Activated B cell treated with CpG ODN at 0.5 μM for 24 hours (primary cell): ENCODE measurements around the gene MAPK8. TPM values are rescaled to one million over a fixed set of nuclear protein-coding genes. Genes with fewer than 3 reads are reported as not detected.

Experiments used
- ATAC-seq: fragments of 200-7000 bp; cut with Tn5 transposase; one replicate; pipeline ENCODE4 v1.10.0; 2021; ENCODE audit warnings: low read depth, mild to moderate bottlenecking, moderate library complexity
- CTCF ChIA-PET: fragments of 350-600 bp; sonication (Branson Sonifier 250); formaldehyde crosslinking; loops from one replicate; lab custom pipeline; 2021; ENCODE audit warnings: antibody characterized with exemption; lab: Charles Lee
- POLR2A ChIA-PET: fragments of 350-600 bp; sonication (Branson Sonifier 250); formaldehyde crosslinking; loops from one replicate; lab custom pipeline; 2021; ENCODE audit warnings: antibody characterized with exemption; lab: Charles Lee
- DNase-seq: peaks from one replicate; pipeline ENCODE4 v3.0.0; 2022
- H3K27ac Mint-ChIP-seq: one replicate; pipeline ENCODE4 v1.8.0; 2020; ENCODE audit warnings: mixed read lengths
- H3K27me3 Mint-ChIP-seq: one replicate; pipeline ENCODE4 v1.8.0; 2021; ENCODE audit warnings: mixed read lengths
- H3K36me3 Mint-ChIP-seq: one replicate; pipeline ENCODE4 v1.8.0; 2021; ENCODE audit warnings: low read depth, mixed read lengths
- H3K4me1 Mint-ChIP-seq: one replicate; pipeline ENCODE4 v1.8.0; 2021; ENCODE audit warnings: mixed read lengths
- H3K4me3 Mint-ChIP-seq: one replicate; pipeline ENCODE4 v1.8.0; 2020; ENCODE audit warnings: mild to moderate bottlenecking, mixed read lengths
- H3K9me3 Mint-ChIP-seq: one replicate; pipeline ENCODE4 v1.8.0; 2020; ENCODE audit warnings: mixed read lengths
- CTCF ChIP-seq: fragments of 200-600 bp; IDR thresholded peaks from one replicate; pipeline ENCODE4 v1.8.0; 2022; ENCODE audit warnings: antibody characterized with exemption, mild to moderate bottlenecking
- intact Hi-C: fragments of 100-400 bp; cut with micrococcal nuclease; formaldehyde crosslinking; loops from one replicate; pipeline ENCODE4 v1.15.1; 2024
- total RNA-seq: library from RNA; stranded (reverse); gene quantifications from 2 replicates; pipeline ENCODE4 v1.2.3, GENCODE V29; 2022

Gene MAPK8
- total RNA-seq, 1 donor from 2014 or later: 25.8 TPM

DNA sequence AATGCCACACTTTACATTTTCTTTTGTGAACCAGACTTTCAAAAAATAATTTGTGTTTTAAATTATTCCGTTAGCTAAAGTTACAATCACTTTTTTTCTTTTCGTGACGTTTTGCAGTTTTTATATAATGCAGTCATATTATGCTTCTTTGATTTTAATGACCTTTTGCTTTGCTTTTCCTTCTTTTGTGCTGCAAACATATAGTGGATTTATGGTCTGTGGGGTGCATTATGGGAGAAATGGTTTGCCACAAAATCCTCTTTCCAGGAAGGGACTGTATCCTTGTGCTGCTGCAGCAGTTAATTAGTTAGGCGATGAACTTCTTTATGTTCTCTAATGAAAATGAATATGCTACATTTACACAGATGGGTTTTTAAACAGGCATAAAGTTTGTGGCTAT is 117.4 kb downstream of the MAPK8 start:
- POLR2A ChIA-PET: no interaction called here
- H3K27ac Mint-ChIP-seq: no peak overlapping the region
- CTCF ChIA-PET: no interaction called here
- ATAC-seq: no peak
- H3K36me3 Mint-ChIP-seq: peaks cover 30% of the 10 kb centered on the region
- no peaks in the 10 kb centered on the region for H3K27me3 Mint-ChIP-seq
- intact Hi-C loops: no loop called here
- DNase-seq: no peak
- TF ChIP-seq CTCF: no peak
- no peaks in the 10 kb centered on the region for H3K4me1 Mint-ChIP-seq
- H3K9me3 Mint-ChIP-seq: no peaks in the 10 kb centered on the region
- H3K4me3 Mint-ChIP-seq: no peak overlapping the region

- no peak for DNase-seq
- intact Hi-C loops: no loop called here
- ChIA-PET POLR2A (no interaction called here), CTCF (no interaction called here)
- no peak for ATAC-seq
- TF ChIP-seq CTCF: no peak
- H3K4me3 Mint-ChIP-seq: no peak overlapping the region
- H3K27ac Mint-ChIP-seq: no peak overlapping the region
- H3K9me3 Mint-ChIP-seq: no peaks in the 10 kb centered on the region
- H3K4me1 Mint-ChIP-seq: no peaks in the 10 kb centered on the region
- no peaks in the 10 kb centered on the region for H3K27me3 Mint-ChIP-seq
- peaks cover 46% of the 10 kb centered on the region for H3K36me3 Mint-ChIP-seq
Observed at GRCh38 chr10:48428896-48429295, 122.4 kb downstream of the MAPK8 start.

DNA sequence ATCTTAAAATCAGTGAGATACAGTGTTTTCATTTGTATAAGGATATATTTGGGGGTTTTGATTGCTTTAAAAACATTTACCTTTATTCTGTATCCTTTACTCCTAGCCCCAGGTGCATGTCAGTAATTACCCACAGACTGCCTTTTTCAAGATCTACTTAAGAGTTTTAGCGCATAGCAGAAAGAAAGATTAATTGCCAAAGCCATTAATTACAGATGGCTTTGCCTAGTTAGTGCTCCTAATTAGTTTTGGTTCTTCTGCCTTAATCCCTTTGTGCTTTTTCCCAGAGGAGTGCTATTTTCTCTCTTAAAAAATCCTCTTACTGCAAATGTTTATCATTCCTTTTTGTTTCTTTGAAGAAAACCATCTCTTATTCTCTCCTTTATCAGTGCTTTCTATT is 122.8 kb downstream of the MAPK8 start:
- H3K27me3 Mint-ChIP-seq: no peaks in the 10 kb centered on the region
- no peak for ATAC-seq

DNA sequence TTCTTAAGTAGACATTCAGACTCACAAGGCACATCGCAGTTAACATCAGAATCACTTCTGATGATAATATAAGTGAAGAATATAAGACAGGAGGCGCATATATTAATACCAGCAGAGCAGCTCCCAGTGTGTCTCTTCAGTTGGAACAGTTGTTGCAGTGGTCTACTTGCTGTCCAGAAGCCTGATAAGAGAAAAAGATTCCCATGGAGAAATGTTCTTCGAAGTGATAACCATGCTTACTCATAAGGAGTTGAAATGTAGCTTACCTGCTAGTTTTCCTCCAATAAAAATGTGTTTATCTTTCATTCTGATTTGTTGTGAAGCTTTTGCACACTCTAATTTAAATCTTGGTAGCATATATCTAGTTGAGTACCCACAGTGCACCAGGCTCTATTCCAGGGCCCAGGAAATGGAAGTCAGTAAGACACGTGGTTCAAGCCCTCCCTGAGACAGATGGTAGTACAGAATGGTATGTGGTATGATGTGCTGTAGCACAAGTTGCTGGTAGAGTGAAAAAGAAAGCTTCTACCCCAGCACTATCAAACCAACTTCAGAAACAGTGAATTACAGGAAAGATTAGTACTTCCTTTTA is 124.0 kb downstream of the MAPK8 start:
- Mint-ChIP-seq H3K36me3 (peaks cover 50% of the 10 kb centered on the region), H3K27ac (no peak overlapping the region), H3K4me1 (no peaks in the 10 kb centered on the region), H3K4me3 (no peak overlapping the region), H3K9me3 (no peaks in the 10 kb centered on the region), H3K27me3 (no peaks in the 10 kb centered on the region)
- POLR2A ChIA-PET: no interaction called here
- CTCF ChIA-PET: no interaction called here
- DNase-seq (no peak), ATAC-seq (no peak)
- intact Hi-C loops: no loop called here
- no peak for TF ChIP-seq CTCF

More for the DNA sequence above, 122.8 kb downstream of the MAPK8 start:
- intact Hi-C loops: no loop called here
- POLR2A ChIA-PET: no interaction called here
- Mint-ChIP-seq H3K9me3 (no peaks in the 10 kb centered on the region), H3K4me3 (no peak overlapping the region), H3K4me1 (no peaks in the 10 kb centered on the region), H3K27ac (no peak overlapping the region), H3K36me3 (peaks cover 47% of the 10 kb centered on the region)
- no peak for TF ChIP-seq CTCF
- no peak for DNase-seq
- CTCF ChIA-PET: no interaction called here

- no peaks in the 10 kb centered on the region for H3K4me1 Mint-ChIP-seq
- CTCF ChIA-PET: no interaction called here
- no peak overlapping the region for H3K4me3 Mint-ChIP-seq
- no peak for TF ChIP-seq CTCF
- H3K36me3 Mint-ChIP-seq: peaks cover 48% of the 10 kb centered on the region
- intact Hi-C loops: no loop called here
- H3K27me3 Mint-ChIP-seq: no peaks in the 10 kb centered on the region
- ATAC-seq (no peak), DNase-seq (no peak)
- H3K9me3 Mint-ChIP-seq: no peaks in the 10 kb centered on the region
- POLR2A ChIA-PET: no interaction called here
- H3K27ac Mint-ChIP-seq: no peak overlapping the region
Observed at GRCh38 chr10:48431871-48432270, 125.4 kb downstream of the MAPK8 start.
